ENCODE data around the gene PPME1.

Gene PPME1

DNA sequence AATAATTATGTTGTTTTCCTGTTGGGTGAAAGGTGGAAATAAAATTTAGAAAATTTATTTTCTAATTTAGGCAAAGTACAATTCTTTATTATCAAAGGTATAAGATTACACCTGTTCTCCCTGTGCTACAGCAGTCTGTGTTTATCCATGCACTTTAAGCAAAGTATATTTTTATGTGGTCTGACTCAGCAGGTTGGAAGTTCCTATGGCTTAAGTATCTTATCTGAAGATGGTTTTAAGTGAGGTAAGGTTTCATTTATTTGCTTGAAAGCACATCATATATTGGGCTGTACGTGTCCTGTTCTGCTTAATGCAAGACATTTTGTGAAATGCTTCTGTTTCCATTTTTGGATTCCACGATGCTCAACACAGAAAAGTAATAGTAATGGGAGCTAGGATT, 14.6 kb downstream of the PPME1 start:
- H3K9me3 ChIP-seq (ENCODE audit: control insufficient read depth in 1 of 2, low read length in 2 of 2) = no peaks in the 10 kb centered on the region
- no peak overlapping the region for H3K9ac ChIP-seq (ENCODE audit: low read depth in 1 of 2, low read length in 2 of 2)
- H3K27me3 ChIP-seq (ENCODE audit: control insufficient read depth in 1 of 2, insufficient read depth in 2 of 2, low read length in 2 of 2) = no peaks in the 10 kb centered on the region
- H3K36me3 ChIP-seq (ENCODE audit: control insufficient read depth in 1 of 2, insufficient read depth in 2 of 2, low read length in 2 of 2) = no peaks in the 10 kb centered on the region
- H3K27ac ChIP-seq (ENCODE audit: low read depth, low read length) = no peak overlapping the region
- no peak overlapping the region for H3K4me3 ChIP-seq (ENCODE audit: low read depth in 1 of 2, low read length in 2 of 2)
- H3K4me1 ChIP-seq (ENCODE audit: control insufficient read depth in 1 of 2, insufficient read depth in 2 of 2, low read length in 2 of 2) = no peaks in the 10 kb centered on the region

DNA sequence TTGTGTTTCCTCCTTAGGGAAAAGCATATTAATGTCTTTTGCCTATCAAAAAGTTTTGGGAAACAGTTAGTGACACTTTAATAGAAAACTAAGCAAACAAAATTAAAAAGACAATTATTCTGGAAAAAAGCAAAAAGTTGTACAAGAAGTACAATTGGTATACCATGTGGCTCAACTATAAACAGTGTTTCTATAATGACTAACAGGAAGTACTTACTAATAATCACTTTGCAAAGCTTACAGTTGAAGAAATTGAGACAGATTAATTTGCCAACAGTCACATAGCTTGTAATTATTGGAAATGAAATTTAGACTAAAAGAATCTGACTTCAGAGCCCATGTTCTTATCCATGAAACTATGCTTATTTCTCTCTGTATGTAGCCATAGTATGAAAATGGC, 24.7 kb downstream of the PPME1 start:
- Histone ChIP-seq H3K27me3 (ENCODE audit: control insufficient read depth in 1 of 2, insufficient read depth in 2 of 2, low read length in 2 of 2) (no peaks in the 10 kb centered on the region), H3K4me3 (ENCODE audit: low read depth in 1 of 2, low read length in 2 of 2) (no peak overlapping the region), H3K27ac (ENCODE audit: low read depth, low read length) (no peak overlapping the region)

DNA sequence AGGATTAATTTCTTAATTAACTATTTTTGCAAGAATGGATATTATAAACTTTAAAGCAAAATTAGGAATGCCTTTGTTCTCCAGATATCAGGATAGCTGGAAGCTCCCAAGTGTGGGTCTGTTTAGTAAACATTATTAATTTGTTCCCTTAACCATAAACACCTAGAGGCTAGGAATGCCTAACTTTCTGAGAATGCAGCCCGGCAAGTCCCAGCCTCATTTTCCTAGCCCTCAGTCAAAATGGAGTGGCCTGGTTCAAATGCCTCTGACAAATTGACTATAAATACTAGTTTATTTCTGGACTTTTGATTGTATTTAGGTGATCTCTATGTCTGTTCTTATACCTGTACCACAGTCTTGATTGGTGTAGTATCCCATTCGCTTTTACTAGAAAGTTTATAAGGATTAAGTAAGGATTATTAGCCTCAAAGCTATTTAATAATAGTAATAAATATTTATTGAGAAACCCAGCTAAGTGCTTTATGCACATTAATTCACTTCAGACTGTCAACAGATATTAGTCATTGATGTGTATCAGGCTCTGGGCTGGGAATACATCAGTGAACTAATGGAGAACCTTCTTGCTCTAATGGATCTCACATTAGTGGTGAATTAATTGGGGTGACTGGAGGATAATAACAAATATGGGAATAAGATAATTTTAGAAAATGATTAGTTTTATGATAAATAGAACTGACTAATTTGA, 25.8 kb downstream of the PPME1 start:
- no peaks in the 10 kb centered on the region for H3K4me1 ChIP-seq (ENCODE audit: control insufficient read depth in 1 of 2, insufficient read depth in 2 of 2, low read length in 2 of 2)
- no peak overlapping the region for H3K9ac ChIP-seq (ENCODE audit: low read depth in 1 of 2, low read length in 2 of 2)
- no peaks in the 10 kb centered on the region for H3K9me3 ChIP-seq (ENCODE audit: control insufficient read depth in 1 of 2, low read length in 2 of 2)
- peaks cover 0 to 6% of the 10 kb centered on the region in 2 donors for H3K36me3 ChIP-seq (ENCODE audit: control insufficient read depth in 1 of 2, insufficient read depth in 2 of 2, low read length in 2 of 2)
- no peak overlapping the region for H3K4me3 ChIP-seq (ENCODE audit: low read depth in 1 of 2, low read length in 2 of 2)
- no peaks in the 10 kb centered on the region for H3K27me3 ChIP-seq (ENCODE audit: control insufficient read depth in 1 of 2, insufficient read depth in 2 of 2, low read length in 2 of 2)
- H3K27ac ChIP-seq (ENCODE audit: low read depth, low read length) = no peak overlapping the region

More for the DNA sequence above, 24.7 kb downstream of the PPME1 start:
- peaks cover 0 to 6% of the 10 kb centered on the region in 2 donors for H3K36me3 ChIP-seq (ENCODE audit: control insufficient read depth in 1 of 2, insufficient read depth in 2 of 2, low read length in 2 of 2)
- no peaks in the 10 kb centered on the region for H3K9me3 ChIP-seq (ENCODE audit: control insufficient read depth in 1 of 2, low read length in 2 of 2)
- no peak overlapping the region for H3K9ac ChIP-seq (ENCODE audit: low read depth in 1 of 2, low read length in 2 of 2)
- no peaks in the 10 kb centered on the region for H3K4me1 ChIP-seq (ENCODE audit: control insufficient read depth in 1 of 2, insufficient read depth in 2 of 2, low read length in 2 of 2)

DNA sequence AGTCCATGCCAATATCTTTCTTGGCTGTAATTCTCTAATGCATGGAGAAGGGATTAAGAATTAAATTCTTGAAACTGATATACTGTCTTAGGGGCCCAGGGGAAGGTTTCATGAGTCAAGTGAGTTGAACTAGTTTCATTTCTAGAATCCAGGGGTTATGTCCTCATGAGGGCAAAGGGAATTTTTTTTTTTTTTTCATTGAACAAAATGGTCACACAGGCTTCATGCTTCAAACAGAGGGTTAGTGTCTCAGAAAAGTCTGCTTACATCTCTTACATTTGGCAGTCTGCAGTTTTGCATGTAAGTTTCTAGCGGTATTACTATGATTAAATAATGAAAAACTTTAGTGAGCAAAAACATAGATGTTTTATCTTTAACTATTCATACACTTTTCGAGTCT, 32.9 kb downstream of the PPME1 start:
- Histone ChIP-seq H3K27ac (ENCODE audit: low read depth, low read length) (no peak overlapping the region), H3K27me3 (ENCODE audit: control insufficient read depth in 1 of 2, insufficient read depth in 2 of 2, low read length in 2 of 2) (no peaks in the 10 kb centered on the region), H3K9ac (ENCODE audit: low read depth in 1 of 2, low read length in 2 of 2) (no peak overlapping the region), H3K4me1 (ENCODE audit: control insufficient read depth in 1 of 2, insufficient read depth in 2 of 2, low read length in 2 of 2) (no peaks in the 10 kb centered on the region), H3K36me3 (ENCODE audit: control insufficient read depth in 1 of 2, insufficient read depth in 2 of 2, low read length in 2 of 2) (peaks cover 18 to 19% of the 10 kb centered on the region in 2 donors), H3K9me3 (ENCODE audit: control insufficient read depth in 1 of 2, low read length in 2 of 2) (no peaks in the 10 kb centered on the region), H3K4me3 (ENCODE audit: low read depth in 1 of 2, low read length in 2 of 2) (no peak overlapping the region)

DNA sequence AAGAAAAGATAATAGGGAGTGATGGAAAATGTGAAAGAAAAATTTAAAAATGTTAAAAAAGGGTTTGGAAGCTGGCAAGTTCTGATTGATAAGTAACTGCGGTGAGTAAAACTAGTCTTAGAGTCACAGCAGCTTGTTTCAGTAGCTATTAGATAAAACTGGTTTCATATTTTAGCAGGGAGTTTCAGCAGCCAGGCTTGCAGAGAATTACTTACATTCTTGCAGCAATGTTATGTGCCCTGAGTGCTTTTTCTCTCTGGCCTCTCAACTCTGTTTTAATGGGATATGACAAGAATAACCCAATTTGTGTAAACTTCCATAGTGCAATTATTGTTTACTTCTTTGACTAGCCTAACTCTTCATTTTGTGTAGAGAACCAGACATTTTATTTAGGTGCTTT, 33.6 kb downstream of the PPME1 start:
- no peak overlapping the region for H3K4me3 ChIP-seq (ENCODE audit: low read depth in 1 of 2, low read length in 2 of 2)

DNA sequence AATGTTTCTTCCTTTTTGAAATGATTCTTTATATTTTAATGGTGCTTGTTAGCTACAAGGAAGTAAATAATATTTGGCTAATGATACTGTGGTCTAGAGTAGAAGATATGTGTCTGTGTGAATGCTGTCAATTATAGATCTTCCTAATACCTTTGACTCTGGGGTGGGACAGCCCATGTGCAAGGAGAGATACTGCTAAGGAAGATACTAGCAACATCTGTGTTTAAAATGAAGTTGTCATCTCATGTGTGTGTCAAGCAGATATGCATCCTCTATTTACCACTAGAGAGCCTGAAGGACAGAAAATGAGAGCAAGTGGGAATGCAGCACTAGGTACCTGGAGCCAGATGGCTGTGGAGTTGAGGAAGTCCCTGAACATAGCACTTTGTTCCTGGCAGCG, 34.1 kb downstream of the PPME1 start:
- no peak overlapping the region for H3K27ac ChIP-seq (ENCODE audit: low read depth, low read length)
- peaks cover 18 to 24% of the 10 kb centered on the region in 2 donors for H3K36me3 ChIP-seq (ENCODE audit: control insufficient read depth in 1 of 2, insufficient read depth in 2 of 2, low read length in 2 of 2)
- H3K9me3 ChIP-seq (ENCODE audit: control insufficient read depth in 1 of 2, low read length in 2 of 2) = no peaks in the 10 kb centered on the region
- no peak overlapping the region for H3K9ac ChIP-seq (ENCODE audit: low read depth in 1 of 2, low read length in 2 of 2)
- H3K4me3 ChIP-seq (ENCODE audit: low read depth in 1 of 2, low read length in 2 of 2) = no peak overlapping the region
- H3K27me3 ChIP-seq (ENCODE audit: control insufficient read depth in 1 of 2, insufficient read depth in 2 of 2, low read length in 2 of 2) = no peaks in the 10 kb centered on the region
- no peaks in the 10 kb centered on the region for H3K4me1 ChIP-seq (ENCODE audit: control insufficient read depth in 1 of 2, insufficient read depth in 2 of 2, low read length in 2 of 2)

More for the DNA sequence above, 33.6 kb downstream of the PPME1 start:
- Histone ChIP-seq H3K9me3 (ENCODE audit: control insufficient read depth in 1 of 2, low read length in 2 of 2) (no peaks in the 10 kb centered on the region), H3K27me3 (ENCODE audit: control insufficient read depth in 1 of 2, insufficient read depth in 2 of 2, low read length in 2 of 2) (no peaks in the 10 kb centered on the region), H3K9ac (ENCODE audit: low read depth in 1 of 2, low read length in 2 of 2) (no peak overlapping the region), H3K4me1 (ENCODE audit: control insufficient read depth in 1 of 2, insufficient read depth in 2 of 2, low read length in 2 of 2) (no peaks in the 10 kb centered on the region), H3K27ac (ENCODE audit: low read depth, low read length) (no peak overlapping the region), H3K36me3 (ENCODE audit: control insufficient read depth in 1 of 2, insufficient read depth in 2 of 2, low read length in 2 of 2) (peaks cover 18 to 24% of the 10 kb centered on the region in 2 donors)

DNA sequence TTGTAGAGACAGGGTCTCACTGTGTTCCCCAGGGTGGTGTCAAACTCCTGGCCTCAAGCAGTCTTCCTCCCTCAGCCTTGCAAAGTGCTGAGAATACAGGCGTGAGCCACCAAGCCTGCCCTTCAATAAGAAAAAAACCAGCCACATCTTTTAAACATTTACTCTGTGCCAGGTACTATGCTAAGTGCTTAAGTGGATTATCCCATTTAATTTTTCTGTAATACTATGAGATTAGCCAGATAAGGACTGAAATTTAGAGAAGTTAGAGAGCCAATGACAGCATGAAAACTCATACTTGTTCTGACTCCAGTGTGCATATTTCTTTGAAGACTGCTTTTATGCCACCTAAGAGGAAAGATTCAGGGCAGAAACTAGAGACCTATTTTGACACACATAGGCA, 35.7 kb downstream of the PPME1 start:
- H3K9ac ChIP-seq (ENCODE audit: low read depth in 1 of 2, low read length in 2 of 2) = no peak overlapping the region
- H3K36me3 ChIP-seq (ENCODE audit: control insufficient read depth in 1 of 2, insufficient read depth in 2 of 2, low read length in 2 of 2) = peaks cover 18 to 29% of the 10 kb centered on the region in 2 donors
- H3K4me1 ChIP-seq (ENCODE audit: control insufficient read depth in 1 of 2, insufficient read depth in 2 of 2, low read length in 2 of 2) = no peaks in the 10 kb centered on the region
- no peaks in the 10 kb centered on the region for H3K27me3 ChIP-seq (ENCODE audit: control insufficient read depth in 1 of 2, insufficient read depth in 2 of 2, low read length in 2 of 2)
- no peak overlapping the region for H3K4me3 ChIP-seq (ENCODE audit: low read depth in 1 of 2, low read length in 2 of 2)
- no peaks in the 10 kb centered on the region for H3K9me3 ChIP-seq (ENCODE audit: control insufficient read depth in 1 of 2, low read length in 2 of 2)
- no peak overlapping the region for H3K27ac ChIP-seq (ENCODE audit: low read depth, low read length)

DNA sequence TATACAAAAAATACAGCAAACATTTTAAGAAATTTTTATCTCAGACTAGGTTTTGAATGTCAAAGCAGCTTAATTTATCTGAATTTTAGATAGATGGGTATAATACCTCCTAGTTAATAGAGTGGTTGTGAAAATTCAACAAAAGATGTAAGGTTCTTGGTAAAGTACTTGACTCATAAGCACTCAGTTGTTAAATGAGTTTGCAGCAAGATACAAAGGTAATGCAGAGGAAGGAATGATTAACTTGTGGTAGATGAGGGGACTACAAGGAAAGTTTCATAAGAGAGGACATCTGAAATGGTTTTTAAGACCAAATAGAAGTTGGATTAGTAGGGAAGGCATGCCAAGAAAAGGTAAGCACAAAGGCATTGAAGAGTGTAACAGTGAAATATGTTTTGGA, 37.4 kb downstream of the PPME1 start:
- H3K9ac ChIP-seq (ENCODE audit: low read depth in 1 of 2, low read length in 2 of 2) = no peak overlapping the region
- peaks cover 18 to 34% of the 10 kb centered on the region in 2 donors for H3K36me3 ChIP-seq (ENCODE audit: control insufficient read depth in 1 of 2, insufficient read depth in 2 of 2, low read length in 2 of 2)
- H3K27ac ChIP-seq (ENCODE audit: low read depth, low read length) = no peak overlapping the region
- no peaks in the 10 kb centered on the region for H3K9me3 ChIP-seq (ENCODE audit: control insufficient read depth in 1 of 2, low read length in 2 of 2)
- H3K4me3 ChIP-seq (ENCODE audit: low read depth in 1 of 2, low read length in 2 of 2) = no peak overlapping the region
- no peaks in the 10 kb centered on the region for H3K27me3 ChIP-seq (ENCODE audit: control insufficient read depth in 1 of 2, insufficient read depth in 2 of 2, low read length in 2 of 2)
- H3K4me1 ChIP-seq (ENCODE audit: control insufficient read depth in 1 of 2, insufficient read depth in 2 of 2, low read length in 2 of 2) = no peaks in the 10 kb centered on the region

DNA sequence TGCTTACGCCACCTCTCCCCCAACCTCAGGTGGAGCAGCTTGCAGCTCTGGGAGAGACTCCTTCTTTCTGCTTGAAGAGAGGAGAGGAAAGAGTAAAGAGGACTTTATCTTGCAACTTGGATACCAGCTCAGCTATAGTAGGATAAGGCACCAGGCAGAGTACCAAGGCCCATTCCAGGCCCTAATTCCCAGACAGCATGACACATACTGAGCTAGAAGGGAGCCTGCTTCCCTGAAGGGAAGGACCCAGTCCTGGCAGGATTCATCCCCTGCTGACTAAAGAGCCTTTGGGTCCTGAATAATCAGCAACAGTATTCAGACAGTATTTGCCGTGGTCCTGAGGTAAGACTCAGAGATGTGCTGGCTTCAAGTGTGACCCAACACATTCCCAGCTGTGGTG, 41.4 kb downstream of the PPME1 start:
- peaks cover 7 to 23% of the 10 kb centered on the region in 2 donors for H3K36me3 ChIP-seq (ENCODE audit: control insufficient read depth in 1 of 2, insufficient read depth in 2 of 2, low read length in 2 of 2)
- H3K4me3 ChIP-seq (ENCODE audit: low read depth in 1 of 2, low read length in 2 of 2) = no peak overlapping the region
- no peaks in the 10 kb centered on the region for H3K27me3 ChIP-seq (ENCODE audit: control insufficient read depth in 1 of 2, insufficient read depth in 2 of 2, low read length in 2 of 2)
- no peak overlapping the region for H3K27ac ChIP-seq (ENCODE audit: low read depth, low read length)
- H3K9ac ChIP-seq (ENCODE audit: low read depth in 1 of 2, low read length in 2 of 2) = no peak overlapping the region
- no peaks in the 10 kb centered on the region for H3K9me3 ChIP-seq (ENCODE audit: control insufficient read depth in 1 of 2, low read length in 2 of 2)
- H3K4me1 ChIP-seq (ENCODE audit: control insufficient read depth in 1 of 2, insufficient read depth in 2 of 2, low read length in 2 of 2) = no peaks in the 10 kb centered on the region

DNA sequence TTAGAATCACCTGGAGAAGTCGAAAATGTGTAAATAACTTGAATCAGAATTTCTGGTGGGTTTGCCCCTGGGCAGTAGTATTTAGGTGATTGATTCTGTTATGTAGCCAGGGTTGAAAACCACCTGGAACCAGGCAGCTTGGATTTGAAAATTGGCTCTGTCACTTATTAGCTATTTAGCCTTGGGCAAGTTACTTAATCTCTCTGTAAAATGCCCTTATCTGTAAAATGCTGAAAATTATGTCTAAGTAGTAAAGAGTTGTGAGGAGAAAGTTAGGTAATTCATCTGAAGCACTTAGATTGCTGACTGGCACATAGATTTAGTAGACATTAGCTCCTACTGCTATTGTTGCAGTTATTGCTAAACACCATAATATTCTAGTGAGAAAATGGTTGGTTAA, 49.3 kb downstream of the PPME1 start:
- H3K9me3 ChIP-seq (ENCODE audit: control insufficient read depth in 1 of 2, low read length in 2 of 2) = no peaks in the 10 kb centered on the region
- no peak overlapping the region for H3K9ac ChIP-seq (ENCODE audit: low read depth in 1 of 2, low read length in 2 of 2)
- no peak overlapping the region for H3K27ac ChIP-seq (ENCODE audit: low read depth, low read length)
- H3K4me1 ChIP-seq (ENCODE audit: control insufficient read depth in 1 of 2, insufficient read depth in 2 of 2, low read length in 2 of 2) = no peaks in the 10 kb centered on the region
- peaks cover 0 to under 1% of the 10 kb centered on the region in 2 donors for H3K36me3 ChIP-seq (ENCODE audit: control insufficient read depth in 1 of 2, insufficient read depth in 2 of 2, low read length in 2 of 2)
- H3K27me3 ChIP-seq (ENCODE audit: control insufficient read depth in 1 of 2, insufficient read depth in 2 of 2, low read length in 2 of 2) = no peaks in the 10 kb centered on the region
- no peak overlapping the region for H3K4me3 ChIP-seq (ENCODE audit: low read depth in 1 of 2, low read length in 2 of 2)
